GM12865 (cell line): Measurements from ENCODE around the gene CFAP54.

Experiments used
- DNase-seq: peaks from one replicate; pipeline ENCODE4 v3.0.0; 2010; ENCODE audit warnings: low read depth
- H3K4me3 ChIP-seq: 2 replicates; pipeline ENCODE4 v1.5.1; 2011; ENCODE audit warnings: mild to moderate bottlenecking, low read depth, low read length, control low read depth
- TF ChIP-seq, protein P1 (sequence below): IDR thresholded peaks from 2 replicates; pipeline ENCODE4 v1.5.1; 2011; ENCODE audit warnings: low read length, control low read depth, low read depth, inconsistent platforms; ENCODE audit not compliant: insufficient read depth; ENCODE audit errors: missing control alignments

CFAP54 gene

GRCh38 chr12:96803969-96804368 is 314.6 kb downstream of the CFAP54 start:
- DNase-seq = no peak
- H3K4me3 ChIP-seq = no peak overlapping the region
- TF ChIP-seq, protein P1, sequence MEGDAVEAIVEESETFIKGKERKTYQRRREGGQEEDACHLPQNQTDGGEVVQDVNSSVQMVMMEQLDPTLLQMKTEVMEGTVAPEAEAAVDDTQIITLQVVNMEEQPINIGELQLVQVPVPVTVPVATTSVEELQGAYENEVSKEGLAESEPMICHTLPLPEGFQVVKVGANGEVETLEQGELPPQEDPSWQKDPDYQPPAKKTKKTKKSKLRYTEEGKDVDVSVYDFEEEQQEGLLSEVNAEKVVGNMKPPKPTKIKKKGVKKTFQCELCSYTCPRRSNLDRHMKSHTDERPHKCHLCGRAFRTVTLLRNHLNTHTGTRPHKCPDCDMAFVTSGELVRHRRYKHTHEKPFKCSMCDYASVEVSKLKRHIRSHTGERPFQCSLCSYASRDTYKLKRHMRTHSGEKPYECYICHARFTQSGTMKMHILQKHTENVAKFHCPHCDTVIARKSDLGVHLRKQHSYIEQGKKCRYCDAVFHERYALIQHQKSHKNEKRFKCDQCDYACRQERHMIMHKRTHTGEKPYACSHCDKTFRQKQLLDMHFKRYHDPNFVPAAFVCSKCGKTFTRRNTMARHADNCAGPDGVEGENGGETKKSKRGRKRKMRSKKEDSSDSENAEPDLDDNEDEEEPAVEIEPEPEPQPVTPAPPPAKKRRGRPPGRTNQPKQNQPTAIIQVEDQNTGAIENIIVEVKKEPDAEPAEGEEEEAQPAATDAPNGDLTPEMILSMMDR = no peak

DNA sequence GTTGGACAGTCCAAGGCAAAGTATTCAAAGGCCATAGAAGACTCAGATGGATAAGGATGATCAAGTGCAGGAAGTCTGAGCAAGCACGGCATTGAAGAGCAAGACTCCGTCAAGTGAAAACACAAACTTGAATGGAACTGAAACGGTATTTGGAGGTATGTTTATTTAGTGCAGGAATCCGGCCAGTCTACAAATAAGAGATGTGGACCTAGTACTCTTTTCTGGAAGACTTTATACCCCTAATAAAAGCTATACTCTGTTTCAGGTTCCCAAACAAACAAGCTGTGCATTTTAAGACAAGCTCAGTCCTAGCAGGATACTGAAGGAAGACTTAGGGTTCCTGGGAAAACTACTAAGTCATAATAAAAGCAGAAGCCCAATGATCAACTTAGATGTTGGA is 316.9 kb downstream of the CFAP54 start:
- H3K4me3 ChIP-seq = no peak overlapping the region

DNA sequence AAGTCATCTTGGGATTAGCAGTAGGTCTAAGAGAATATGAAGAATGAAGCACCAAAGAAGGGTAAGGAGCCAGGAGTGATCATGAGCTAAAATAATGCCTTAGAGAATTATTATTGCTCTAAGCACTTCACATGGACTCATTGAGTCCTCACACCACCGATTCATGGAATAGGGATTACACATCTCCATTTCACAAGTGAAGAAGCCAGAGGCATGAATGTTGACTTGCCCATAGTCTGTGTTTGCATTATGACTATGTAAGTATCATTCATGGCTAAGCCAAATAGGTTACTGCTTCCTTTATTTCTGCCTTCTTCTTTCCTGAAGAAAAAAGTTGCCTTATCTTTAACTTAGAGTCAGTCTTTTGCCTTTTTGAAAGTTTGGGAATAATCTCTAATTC is 318.4 kb downstream of the CFAP54 start:
- no peak overlapping the region for H3K4me3 ChIP-seq
- no peak for DNase-seq
- TF ChIP-seq, protein P1 = no peak

More for the DNA sequence above, 316.9 kb downstream of the CFAP54 start:
- TF ChIP-seq, protein P1 = no peak
- no peak for DNase-seq

GRCh38 chr12:96808587-96808986 is 319.2 kb downstream of the CFAP54 start:
- TF ChIP-seq, protein P1 = no peak
- DNase-seq = no peak
- no peak overlapping the region for H3K4me3 ChIP-seq

DNA sequence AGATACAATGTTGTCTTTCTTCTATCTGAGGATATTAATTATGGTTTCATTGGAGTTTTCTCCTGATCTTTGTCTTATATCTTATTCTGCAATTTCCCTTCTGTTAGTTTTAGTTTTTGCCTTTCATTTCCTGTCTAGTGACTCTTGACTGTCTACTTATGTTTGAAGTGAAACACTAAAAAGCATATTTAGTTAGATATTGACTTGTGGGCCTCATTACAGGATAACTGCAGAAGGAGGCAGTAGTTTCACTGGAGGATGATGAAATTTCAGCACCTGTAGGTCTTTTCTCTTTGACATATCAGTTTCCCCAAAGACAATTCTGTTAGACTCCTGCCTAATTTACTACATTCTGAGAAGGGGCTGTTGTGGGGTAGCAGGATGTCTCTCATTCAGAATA is 320.1 kb downstream of the CFAP54 start:
- TF ChIP-seq, protein P1 = no peak
- DNase-seq = no peak
- no peak overlapping the region for H3K4me3 ChIP-seq

- no peak for DNase-seq
- no peak overlapping the region for H3K4me3 ChIP-seq
- TF ChIP-seq, protein P1 = no peak
These were observed 320.7 kb downstream of the CFAP54 start for GRCh38 chr12:96810057-96810456.

GRCh38 chr12:96810477-96810876 is 321.1 kb downstream of the CFAP54 start:
- no peak for DNase-seq
- no peak overlapping the region for H3K4me3 ChIP-seq
- TF ChIP-seq, protein P1 = no peak
